Omental fat pad (tissue), 4 donors: ENCODE data around the gene ENPP1. TPM values are rescaled to one million over a fixed set of nuclear protein-coding genes. Genes with fewer than 3 reads are reported as not detected.

Experiments used
- ATAC-seq: fragments of 150-250 bp; one replicate; pipeline ENCODE4 v1.9.1; 2016; ENCODE audit warnings: mild to moderate bottlenecking, moderate library complexity; ENCODE audit not compliant: low FRiP score
- DNase-seq: peaks from one replicate; pipeline ENCODE4 v3.0.0-alpha.2; 2019; ENCODE audit warnings: low spot score
- total RNA-seq, 4 donors: library from RNA; depleted of rRNA; stranded (reverse); fragments of >200 nt; gene quantifications; one replicate each; pipeline ENCODE4 v1.1.0, GENCODE V29; 2016
- TF ChIP-seq, protein P1 (sequence below), 3 donors: fragments of 450-650 bp; IDR thresholded peaks; one replicate each; pipeline ENCODE4 v1.5.1; 2016 to 2017; ENCODE audit warnings: antibody characterized with exemption in 3 of 3, mild to moderate bottlenecking in 3 of 3, moderate library complexity in 2 of 3

Gene ENPP1
- total RNA-seq, 4 donors from 2014 or later: 10.9 to 60.8 (median 19.3) TPM

DNA sequence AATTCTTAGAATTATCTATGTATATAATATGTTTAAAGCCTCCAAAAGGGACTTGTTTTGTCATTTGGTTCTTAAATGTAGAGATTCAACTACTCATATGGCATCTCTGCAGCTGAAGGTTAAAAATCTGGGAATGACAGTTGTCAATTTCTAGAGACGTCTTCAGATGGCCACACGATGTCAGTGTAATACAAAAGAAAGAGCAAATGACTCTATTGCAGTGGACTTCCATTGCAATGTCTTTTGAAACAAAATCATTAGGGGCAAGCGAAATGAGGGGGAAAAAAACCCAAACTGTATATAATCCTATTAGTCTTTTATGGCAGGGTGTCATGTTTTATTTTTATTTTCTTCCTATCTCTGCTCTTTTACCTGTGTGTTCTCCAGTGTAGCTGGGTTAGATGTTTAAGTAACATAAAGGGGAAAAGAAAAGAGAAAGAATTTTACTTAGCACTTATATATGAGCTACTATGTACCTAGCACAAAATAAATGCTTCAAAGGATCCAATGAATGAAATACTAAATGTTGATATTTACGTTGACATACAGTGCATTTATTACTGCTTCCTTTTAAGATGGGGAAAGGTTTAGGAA is 117.2 kb downstream of the ENPP1 start:
- TF ChIP-seq, protein P1, sequence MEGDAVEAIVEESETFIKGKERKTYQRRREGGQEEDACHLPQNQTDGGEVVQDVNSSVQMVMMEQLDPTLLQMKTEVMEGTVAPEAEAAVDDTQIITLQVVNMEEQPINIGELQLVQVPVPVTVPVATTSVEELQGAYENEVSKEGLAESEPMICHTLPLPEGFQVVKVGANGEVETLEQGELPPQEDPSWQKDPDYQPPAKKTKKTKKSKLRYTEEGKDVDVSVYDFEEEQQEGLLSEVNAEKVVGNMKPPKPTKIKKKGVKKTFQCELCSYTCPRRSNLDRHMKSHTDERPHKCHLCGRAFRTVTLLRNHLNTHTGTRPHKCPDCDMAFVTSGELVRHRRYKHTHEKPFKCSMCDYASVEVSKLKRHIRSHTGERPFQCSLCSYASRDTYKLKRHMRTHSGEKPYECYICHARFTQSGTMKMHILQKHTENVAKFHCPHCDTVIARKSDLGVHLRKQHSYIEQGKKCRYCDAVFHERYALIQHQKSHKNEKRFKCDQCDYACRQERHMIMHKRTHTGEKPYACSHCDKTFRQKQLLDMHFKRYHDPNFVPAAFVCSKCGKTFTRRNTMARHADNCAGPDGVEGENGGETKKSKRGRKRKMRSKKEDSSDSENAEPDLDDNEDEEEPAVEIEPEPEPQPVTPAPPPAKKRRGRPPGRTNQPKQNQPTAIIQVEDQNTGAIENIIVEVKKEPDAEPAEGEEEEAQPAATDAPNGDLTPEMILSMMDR (IDR thresholded peaks at IDR 0.05): no peak
- DNase-seq: no peak
- no peak for ATAC-seq

DNA sequence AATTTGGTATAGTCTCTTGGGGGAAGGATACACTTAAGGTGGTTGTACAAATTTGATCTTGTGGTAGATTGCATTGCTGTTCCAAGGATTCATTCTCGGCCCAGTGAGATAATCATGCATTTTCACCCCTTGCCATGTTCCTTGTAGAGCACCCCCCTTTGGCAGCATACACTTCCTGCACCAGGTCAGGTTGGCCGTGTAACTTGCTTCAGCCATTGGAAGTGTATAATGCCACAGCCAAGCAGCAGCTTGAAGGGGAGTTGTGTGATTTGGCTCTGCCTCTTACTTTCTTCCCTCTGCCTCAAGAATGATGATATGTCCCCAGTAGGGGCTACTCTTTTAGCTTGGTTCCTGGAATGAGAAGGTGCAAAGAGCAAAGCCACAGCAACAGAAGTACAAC is 121.4 kb downstream of the ENPP1 start:
- DNase-seq: no peak
- no peak for ATAC-seq
- TF ChIP-seq, protein P1 (IDR thresholded peaks at IDR 0.05): no peak

DNA sequence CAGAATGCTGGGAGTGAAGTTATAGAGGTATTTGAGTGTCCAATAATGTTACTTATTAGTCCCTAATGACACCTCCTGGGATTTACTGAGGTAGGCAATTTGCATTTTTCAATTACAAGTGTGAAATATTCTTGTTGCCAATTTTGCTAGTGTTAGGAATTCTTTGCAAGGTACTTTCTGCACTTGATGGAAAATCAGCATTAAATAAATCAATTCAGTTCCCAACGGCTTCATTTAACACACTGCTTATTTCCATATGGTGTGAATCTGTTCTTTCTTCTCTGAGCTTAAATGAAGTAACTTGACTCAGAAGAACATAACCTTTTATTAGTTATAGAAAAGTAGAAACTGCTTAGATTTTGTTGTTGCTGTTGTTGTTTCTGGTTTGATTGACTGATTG is 122.2 kb downstream of the ENPP1 start:
- DNase-seq (no peak), ATAC-seq (no peak)
- TF ChIP-seq, protein P1 (IDR thresholded peaks at IDR 0.05): no peak

DNA sequence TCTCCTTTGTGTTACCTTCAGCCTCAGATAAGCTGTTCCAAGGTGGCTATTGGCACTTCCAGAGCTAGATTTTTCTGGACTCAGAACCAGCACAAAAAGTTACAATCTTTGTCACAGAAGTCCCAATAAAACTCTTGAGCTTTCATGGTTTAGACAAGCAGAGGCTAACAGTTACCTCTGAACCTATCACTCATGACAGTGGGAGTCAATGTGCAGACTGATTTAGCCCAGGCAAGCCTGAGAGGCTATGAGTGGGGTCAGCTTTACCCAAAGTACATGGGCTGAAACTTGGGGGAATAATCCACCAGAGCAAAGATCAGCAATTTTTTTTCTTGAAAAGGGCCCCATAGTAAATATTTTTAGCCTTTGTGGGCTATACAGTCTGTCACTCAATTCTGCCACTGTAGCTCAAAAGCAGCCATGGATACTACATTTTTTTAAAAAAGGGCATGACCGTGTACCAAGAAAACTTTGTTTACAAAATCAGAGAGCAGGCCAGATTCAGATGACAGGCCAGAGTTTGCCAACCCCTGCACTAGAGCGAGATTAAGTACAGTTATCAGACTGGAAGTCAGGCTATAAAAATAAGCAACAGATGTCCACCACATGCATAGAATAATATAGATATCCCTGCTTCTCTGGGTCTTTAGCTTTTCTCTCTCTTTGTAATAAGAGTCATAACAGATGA is 123.4 kb downstream of the ENPP1 start:
- ATAC-seq: no peak
- TF ChIP-seq, protein P1 (IDR thresholded peaks at IDR 0.05): no peak
- DNase-seq: no peak

DNA sequence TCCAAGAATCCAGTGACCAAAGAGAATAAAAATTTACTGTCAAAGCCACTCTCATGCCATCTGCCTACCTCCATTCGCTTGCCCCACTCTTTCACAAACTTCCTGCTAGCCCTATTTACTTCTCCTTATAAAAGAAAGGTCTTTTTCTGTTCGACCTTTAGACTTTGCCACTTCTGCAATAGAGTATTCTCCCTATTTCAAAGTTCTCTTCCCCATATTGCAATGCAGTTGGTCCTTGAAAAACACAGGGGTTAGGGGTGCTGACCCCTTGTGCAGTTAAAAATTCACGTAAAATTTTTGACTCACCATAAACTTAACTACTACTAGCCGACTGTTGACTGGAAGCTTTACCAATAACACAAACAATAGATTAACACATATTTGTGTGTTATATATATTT is 128.3 kb downstream of the ENPP1 start:
- DNase-seq: no peak
- TF ChIP-seq, protein P1 (IDR thresholded peaks at IDR 0.05): no peak

DNA sequence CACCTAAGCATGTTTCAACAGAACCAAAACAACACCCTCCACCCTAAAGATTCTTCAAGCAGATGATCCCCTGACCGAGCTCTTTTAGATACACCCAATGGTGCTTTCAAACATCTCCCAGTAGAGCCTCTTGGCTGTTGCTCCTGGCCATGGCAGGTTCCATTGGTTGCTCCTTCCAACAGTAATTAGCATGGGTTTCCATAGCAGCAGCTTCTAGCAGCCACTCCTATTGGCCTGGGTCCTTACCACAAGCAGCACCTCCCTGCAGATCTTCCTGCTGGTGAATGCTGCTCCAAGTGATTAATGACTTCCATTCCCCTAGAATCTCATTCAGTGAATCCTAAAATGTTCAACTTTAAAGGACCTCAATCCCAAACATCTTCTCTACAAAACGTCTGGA is 129.4 kb downstream of the ENPP1 start:
- TF ChIP-seq, protein P1 (IDR thresholded peaks at IDR 0.05): no peak
- ATAC-seq: no peak
- no peak for DNase-seq

More for the DNA sequence above, 128.3 kb downstream of the ENPP1 start:
- no peak for ATAC-seq
